ENCODE results near the gene HOXB7. TPM values are rescaled to one million over a fixed set of nuclear protein-coding genes. Genes with fewer than 3 reads are reported as not detected.

The HOXB7 gene
- total RNA-seq, 3 donors from 2014 or later: 10.9 to 29.1 (median 22.4) TPM

DNA sequence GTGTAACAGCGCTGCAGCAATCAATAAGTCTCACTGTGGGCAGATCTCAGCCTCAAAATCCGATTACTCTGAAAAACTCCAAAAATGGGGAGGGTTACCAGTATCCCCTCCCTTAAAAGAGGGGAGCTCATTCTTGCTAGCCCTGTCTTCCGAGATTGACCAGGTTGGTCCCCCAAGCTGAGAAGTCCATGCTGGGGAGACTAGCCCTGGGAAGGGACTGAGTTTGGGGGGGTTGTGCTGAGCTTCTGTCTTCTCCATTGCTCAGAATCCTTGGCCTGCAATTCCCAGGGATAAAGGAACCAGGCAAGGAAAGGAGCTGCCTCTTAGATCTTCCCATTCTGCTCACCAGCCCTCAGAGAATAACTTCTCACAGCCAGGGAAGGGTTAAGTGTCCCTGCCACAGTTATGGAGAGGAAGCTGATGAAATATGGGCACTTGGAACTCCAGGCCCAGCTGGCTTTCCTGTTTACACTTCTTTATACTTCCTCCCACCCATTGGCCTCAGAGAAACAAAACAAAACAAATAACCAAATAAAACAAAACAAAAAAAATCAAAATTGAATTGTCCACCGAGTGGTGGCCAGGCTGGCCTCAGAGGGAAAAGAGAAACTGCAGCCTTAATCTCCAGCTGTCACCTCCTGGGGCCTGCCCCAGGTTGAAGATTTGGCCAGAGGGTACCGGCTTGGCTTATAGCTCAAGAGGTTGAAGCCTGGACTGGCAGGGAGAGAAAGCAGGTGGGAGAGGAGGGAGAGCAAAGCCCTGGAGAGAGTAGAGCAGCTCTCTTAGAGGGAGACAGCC is 23.3 kb downstream of the HOXB7 start:
- no peak for ATAC-seq
- intact Hi-C loops (cut with DNase I, micrococcal nuclease): no loop called here
- TF ChIP-seq, protein P1, sequence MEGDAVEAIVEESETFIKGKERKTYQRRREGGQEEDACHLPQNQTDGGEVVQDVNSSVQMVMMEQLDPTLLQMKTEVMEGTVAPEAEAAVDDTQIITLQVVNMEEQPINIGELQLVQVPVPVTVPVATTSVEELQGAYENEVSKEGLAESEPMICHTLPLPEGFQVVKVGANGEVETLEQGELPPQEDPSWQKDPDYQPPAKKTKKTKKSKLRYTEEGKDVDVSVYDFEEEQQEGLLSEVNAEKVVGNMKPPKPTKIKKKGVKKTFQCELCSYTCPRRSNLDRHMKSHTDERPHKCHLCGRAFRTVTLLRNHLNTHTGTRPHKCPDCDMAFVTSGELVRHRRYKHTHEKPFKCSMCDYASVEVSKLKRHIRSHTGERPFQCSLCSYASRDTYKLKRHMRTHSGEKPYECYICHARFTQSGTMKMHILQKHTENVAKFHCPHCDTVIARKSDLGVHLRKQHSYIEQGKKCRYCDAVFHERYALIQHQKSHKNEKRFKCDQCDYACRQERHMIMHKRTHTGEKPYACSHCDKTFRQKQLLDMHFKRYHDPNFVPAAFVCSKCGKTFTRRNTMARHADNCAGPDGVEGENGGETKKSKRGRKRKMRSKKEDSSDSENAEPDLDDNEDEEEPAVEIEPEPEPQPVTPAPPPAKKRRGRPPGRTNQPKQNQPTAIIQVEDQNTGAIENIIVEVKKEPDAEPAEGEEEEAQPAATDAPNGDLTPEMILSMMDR (IDR thresholded peaks at IDR 0.05): no peak
- no peak overlapping the region for H3K4me3 ChIP-seq
- no peaks in the 10 kb centered on the region for H3K9me3 ChIP-seq
- DNase-seq: no peak
- H3K4me1 ChIP-seq (ENCODE audit: low read depth): peaks cover 47% of the 10 kb centered on the region
- no peaks in the 10 kb centered on the region for H3K36me3 ChIP-seq (ENCODE audit: low read depth)

DNA sequence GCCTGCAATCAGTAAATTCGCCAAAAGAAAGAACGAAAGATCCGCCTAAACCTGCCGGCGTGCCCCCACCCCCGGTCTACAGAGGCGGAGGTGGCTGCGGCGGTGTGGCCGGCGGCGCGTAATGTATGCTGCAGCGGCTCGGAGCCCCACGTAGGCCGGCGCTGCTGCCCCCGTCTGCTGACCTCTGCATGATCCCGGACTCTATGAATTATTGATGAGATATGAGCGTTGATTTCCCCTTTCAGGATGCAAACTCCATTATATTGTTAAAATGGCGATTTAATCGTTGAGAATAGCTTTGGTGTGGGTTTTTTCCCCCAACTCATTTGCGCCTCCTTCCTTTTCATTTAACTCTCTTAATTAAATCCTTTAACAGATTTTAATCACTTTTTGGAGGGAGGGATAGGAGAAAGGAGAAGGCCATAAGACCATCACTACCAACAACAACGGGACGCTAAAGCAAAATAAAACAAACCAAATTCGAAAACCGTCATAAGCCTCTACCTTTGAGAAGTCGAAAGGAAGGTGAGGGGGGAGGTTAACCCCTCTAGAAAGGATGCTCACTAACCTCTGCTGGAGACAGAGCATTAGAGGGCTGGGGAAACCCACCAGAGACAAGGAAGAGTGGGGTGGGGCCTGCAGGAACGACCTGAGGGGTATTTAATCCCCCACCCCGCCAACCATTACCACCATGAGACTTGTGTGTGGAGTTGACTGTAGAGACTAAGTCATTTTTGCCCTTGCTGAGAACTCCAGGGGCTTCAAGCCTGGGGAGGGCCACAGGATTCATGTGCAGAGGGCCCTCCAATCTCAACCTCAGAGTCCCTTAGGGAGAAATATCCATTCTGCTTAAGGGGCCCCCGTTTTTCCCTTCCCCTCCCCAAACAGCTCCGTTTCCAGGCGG is 24.2 kb downstream of the HOXB7 start:
- ATAC-seq: no peak
- TF ChIP-seq, protein P1 (IDR thresholded peaks at IDR 0.05): no peak
- intact Hi-C loops (cut with DNase I, micrococcal nuclease): no loop called here
- peaks cover 48% of the 10 kb centered on the region for H3K4me1 ChIP-seq (ENCODE audit: low read depth)
- H3K36me3 ChIP-seq (ENCODE audit: low read depth): no peaks in the 10 kb centered on the region
- H3K4me3 ChIP-seq: no peak overlapping the region
- no peaks in the 10 kb centered on the region for H3K9me3 ChIP-seq
- DNase-seq: peak in 1 of 3 donors; percentile 48

DNA sequence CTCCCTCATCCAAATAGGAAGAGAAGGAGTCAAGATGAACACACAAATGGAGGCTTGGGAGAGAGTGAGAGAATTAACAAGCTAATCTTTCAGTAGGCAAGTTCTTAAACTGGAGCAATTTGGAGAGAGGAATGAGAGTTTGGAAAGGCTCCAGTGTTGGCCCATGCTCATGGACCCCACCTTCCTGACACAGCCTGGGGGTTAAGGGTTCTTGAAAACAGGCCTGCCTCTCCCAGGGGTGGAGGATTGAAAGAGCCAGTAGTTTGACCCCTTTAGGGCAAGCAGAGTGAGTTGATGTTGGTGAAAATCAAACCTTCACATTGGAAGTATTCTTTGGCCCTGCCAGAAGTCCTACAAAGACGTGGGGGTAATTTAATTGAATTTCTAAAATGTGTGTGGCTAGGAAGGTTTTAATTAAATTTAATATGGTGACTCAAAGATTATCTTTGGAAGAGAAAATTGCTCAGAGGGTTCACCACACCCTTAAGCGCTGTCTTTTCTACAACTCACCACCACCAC is 26.5 kb downstream of the HOXB7 start:
- intact Hi-C loops (cut with DNase I, micrococcal nuclease): no loop called here
- TF ChIP-seq, protein P1 (IDR thresholded peaks at IDR 0.05): no peak
- Histone ChIP-seq H3K36me3 (ENCODE audit: low read depth) (no peaks in the 10 kb centered on the region), H3K4me3 (no peak overlapping the region), H3K9me3 (no peaks in the 10 kb centered on the region), H3K4me1 (ENCODE audit: low read depth) (peaks cover 50% of the 10 kb centered on the region)
- DNase-seq (no peak), ATAC-seq (no peak)

DNA sequence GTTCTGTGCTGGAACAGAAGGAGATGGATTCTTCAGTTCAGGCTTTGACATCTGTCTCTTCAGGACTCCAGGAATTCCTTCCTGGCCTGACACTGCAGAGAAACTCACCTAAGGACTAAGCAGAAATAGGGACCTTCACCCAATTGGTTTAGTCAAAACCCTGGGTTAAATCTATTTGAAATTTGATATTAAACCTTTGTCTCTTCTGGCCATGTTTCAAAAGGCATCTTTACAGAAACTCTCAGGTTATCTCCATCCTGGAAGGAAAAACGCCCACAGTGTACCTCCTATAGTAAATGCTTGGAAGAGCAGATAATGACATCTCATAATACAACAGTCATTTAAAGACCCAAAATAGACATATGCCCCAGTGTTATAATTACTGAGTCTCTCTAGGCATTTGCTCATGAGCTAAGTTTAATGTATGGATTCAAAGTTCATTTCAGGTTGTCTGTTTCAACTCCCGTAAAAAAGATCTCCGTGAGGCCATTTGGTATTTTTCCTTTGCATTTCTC is 27.1 kb downstream of the HOXB7 start:
- no peaks in the 10 kb centered on the region for H3K36me3 ChIP-seq (ENCODE audit: low read depth)
- TF ChIP-seq, protein P1 (IDR thresholded peaks at IDR 0.05): no peak
- DNase-seq (no peak), ATAC-seq (no peak)
- no peak overlapping the region for H3K4me3 ChIP-seq
- H3K4me1 ChIP-seq (ENCODE audit: low read depth): peaks cover 55% of the 10 kb centered on the region
- H3K9me3 ChIP-seq: no peaks in the 10 kb centered on the region
- intact Hi-C loops (cut with DNase I, micrococcal nuclease): no loop called here

DNA sequence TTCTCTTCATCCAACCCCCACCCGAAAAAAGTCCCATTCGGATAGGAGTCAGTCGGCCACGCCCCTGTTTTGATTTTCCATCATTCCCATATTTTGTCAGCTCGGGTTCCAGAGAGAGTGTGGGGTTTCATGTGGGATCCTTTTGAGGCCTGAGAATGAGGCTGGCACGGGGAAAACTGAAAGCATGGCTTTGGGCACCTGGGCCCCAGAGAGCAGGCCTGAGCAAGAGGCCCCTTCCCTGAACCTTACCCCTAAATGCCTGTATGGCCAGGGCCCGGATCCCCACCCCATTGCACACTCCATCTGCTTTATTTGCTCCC is 28.1 kb downstream of the HOXB7 start:
- H3K4me1 ChIP-seq (ENCODE audit: low read depth): peaks cover 55% of the 10 kb centered on the region

More for the DNA sequence above, 28.1 kb downstream of the HOXB7 start:
- TF ChIP-seq, protein P1 (IDR thresholded peaks at IDR 0.05): no peak
- intact Hi-C loops (cut with DNase I, micrococcal nuclease): no loop called here
- Histone ChIP-seq H3K9me3 (no peaks in the 10 kb centered on the region), H3K36me3 (ENCODE audit: low read depth) (no peaks in the 10 kb centered on the region), H3K4me3 (no peak overlapping the region)
- no peak for DNase-seq
- no peak for ATAC-seq
